ENCODE measurements around the gene C2orf81.
"Not testable (repeated sequence)": the region's sequence is repeated elsewhere in the genome, so short reads cannot be mapped to it uniquely, and the experiment has no call there.

C2orf81 gene

GRCh38 chr2:74423231-74424095 lies 2.0 kb upstream of the C2orf81 start:
- DNase-seq, result no peak

DNA sequence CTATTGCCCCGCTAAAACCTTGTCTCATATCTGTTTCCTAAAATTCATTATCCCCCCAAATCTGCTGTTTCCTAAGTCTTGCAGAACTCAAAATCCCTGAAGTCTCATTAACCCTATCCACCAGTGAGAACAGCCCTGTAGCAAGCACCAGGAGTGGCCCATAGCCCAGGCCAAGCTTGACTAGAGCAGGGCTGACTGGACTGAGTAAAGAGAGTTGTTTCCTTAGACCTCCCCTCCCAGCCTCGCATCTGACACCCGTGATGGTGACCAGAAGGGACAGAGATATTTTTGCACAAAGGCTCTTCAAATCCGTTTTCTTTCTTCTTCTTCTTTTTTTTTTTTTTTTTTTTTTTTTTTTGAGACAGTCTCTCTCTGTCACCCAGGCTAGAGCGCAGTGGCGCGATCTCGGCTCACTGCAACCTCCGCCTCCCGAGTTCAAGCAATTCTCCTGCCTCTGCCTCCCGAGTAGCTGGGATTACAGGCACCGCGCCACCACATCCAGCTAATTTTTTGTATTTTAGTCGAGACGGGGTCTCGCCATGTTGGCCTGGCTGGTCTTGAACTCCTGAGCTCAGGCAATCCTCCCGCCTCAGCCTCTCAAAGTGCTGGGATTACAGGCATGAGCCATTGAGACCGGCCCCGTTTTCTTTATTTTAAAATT lies 846 bp downstream of the C2orf81 start:
- not testable (repeated sequence) for DNase-seq

GRCh38 chr2:74420006-74420405 lies 1.4 kb downstream of the C2orf81 start:
- no peak for DNase-seq

DNA sequence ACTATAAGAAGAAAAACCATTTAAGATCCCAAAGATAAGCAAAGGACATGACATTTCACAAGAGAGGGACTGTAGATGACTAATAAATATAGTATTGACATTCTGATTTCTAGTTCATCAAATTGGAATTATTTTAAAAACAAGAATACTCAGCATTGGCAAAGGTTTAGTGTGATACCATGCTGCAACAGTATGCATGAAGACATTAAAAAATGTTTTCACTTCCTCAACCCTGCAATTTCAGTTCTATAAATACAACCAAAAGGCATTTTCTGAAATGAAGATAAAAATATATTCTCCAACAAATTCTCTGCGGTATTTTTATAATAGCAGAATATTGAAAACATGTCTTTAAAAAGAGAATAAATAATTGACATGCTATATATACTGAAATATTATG lies 2.1 kb downstream of the C2orf81 start:
- no peak for DNase-seq

GRCh38 chr2:74418312-74418711 lies 3.1 kb downstream of the C2orf81 start:
- DNase-seq, result no peak

DNA sequence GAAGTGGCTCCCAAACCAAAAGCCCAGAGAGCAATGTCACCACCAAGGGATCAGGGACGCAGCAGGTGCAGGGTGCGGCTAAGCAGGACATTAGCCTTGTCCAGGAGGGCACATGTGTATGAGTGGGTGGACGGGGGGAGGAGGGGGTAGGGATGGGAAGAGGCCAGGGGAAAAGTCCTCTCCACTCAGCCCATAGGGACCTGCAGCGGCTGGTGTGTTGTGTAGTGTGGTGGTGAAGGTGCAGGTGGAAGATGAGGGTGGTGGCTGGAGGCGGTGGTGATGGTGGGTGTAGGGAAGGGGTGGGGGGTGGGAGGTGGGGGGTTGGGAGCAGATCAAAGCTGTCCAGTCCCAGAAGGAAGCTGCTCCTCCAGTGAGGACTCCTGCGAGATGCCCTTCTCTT lies 3.7 kb downstream of the C2orf81 start:
- DNase-seq, result no peak

DNA sequence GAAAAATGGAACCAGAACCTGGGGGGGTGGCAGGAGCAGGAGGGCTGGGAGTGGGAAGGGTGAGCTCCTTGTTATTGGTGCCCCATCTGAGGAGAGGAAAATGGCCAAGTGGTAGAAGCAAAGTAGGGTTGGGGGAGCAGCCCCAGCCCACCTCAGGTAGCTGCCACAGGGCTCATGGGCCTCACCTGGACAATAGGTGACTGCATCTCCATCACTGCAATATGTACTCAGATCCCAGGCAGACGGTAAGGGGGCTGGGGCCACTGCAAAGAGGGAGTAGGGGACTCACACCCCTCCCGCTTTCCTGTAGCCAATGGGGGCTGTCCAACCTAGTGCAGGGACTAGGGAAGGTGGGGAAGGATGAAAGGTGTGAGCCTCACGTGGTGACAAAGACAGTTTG lies 4.2 kb downstream of the C2orf81 start:
- no peak for DNase-seq

GRCh38 chr2:74416778-74417177 lies 4.6 kb downstream of the C2orf81 start:
- no peak for DNase-seq

DNA sequence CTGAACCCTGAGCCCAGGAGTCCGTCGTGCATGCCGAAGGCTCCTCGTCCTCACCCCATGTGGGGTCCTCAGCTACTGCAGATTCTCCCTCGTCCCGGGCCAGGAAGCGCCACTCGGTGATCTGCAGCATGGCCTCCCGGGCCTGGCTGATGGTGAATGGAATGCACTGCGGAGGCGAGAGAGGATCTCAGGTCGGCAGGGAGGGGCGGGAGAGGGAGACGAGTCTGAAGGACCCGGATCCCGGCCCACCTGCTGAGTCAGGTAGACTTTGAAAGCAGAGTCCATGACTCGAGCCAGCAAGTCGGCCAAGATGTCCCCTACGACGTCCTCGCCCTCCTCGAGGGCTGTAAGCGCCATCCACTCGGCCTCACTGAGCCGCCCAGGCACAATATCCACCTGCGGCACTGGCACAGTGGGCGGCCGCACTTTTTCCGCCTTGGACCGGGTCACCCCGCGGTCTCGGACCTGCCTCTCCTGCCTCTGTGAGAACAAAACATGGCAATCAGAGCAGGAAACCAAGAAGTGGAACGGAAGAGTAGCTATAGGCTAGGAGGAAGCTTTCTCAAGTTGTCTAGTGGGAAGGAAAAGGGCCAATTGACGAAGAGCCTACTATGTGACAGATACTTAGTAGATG lies 5.5 kb downstream of the C2orf81 start:
- DNase-seq, result no peak

DNA sequence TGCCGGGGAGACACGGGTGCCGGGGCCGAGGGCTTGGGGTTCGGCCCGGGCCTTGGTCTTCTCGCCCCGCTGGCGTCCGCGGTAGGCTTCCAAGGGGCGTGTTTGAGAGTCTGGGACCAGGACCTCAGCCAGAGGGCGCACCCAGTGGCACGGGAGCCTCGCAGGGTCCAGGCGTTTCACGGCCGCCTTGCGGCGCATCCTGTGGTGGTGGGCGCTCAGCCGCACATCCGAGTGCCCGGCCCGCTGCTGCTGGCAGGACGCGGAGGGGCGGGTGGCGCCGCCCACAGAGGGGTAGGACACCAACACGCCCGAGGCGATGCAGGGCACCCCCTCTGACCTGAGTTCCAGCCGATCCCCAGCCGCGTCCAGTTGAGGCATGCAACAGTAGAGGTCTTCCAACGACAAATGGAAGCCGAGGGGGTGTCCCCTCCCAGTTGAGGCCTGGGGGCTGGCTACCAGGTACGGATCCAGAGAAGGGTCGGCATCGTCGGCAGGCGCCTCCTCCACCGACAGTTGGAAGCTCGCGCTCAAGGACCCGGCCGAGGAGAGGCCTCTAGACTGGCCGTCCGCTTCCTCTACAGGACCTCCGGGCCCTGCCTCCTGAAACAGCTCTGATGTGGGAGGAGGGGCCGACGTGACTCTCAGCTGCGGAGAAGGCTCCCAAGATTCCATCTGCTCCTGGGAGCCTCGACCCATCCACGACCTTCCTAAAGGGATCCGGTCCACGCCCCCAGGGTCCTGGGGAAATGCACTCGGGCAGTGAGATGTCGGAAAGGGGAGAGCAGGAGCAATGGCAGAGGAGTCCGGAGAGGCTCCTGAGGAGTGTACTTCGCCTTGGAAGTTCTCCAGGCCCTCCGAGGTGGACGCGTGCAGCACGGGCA lies 6.3 kb downstream of the C2orf81 start:
- no peak for DNase-seq

DNA sequence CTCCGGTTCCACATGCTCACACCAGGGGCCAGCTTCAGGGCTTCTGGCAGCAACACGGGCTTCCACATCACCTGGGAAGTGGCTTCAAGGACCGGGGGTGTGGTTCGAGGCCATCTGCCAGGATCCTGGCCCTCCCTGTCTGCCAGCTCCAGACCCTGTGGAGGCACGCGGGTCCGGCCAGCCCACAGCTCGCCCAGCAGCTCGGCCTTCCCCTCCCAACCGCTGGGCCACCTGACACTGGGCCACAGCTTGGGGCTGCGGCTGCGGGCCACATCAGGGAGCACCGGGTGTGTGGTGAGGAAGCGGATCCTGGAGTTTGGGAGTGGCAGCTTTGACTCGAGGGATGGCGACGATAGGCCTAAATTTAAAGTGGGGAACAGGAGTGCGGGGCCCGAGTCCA lies 7.0 kb downstream of the C2orf81 start:
- DNase-seq, result no peak

DNA sequence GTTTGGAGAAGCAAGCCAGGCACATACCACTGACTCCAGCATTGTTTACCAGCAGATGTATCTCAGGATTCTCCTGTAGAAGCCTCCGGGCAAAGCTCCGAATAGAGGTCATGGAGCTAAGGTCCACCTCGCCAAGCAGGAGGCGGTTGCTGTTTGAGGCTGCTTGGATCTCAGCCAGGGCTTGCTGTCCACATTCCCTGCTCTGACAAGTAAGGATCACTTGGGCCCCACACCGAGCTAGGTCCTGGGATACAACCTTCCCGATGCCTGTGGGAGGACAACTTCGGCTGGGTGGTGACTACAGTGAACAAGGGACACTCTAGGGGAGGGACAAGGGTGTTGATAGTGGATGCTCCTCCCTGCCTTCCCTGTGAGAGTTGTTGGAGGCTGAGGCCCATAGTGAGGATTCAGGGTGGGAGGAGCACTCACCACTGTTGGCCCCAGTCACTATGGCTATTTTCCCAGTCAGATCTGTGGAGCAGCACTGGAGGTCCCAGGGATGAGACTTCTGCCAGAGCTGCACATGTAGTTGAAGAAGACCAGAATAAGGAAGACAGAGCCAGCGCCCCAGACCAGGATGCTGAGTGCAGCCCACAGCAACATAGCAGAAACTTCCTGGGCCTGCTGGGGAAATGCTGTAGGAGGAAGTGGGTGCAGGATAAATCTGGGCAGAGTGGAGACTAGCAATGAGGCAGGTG lies 8.3 kb downstream of the C2orf81 start:
- DNase-seq, result no peak

DNA sequence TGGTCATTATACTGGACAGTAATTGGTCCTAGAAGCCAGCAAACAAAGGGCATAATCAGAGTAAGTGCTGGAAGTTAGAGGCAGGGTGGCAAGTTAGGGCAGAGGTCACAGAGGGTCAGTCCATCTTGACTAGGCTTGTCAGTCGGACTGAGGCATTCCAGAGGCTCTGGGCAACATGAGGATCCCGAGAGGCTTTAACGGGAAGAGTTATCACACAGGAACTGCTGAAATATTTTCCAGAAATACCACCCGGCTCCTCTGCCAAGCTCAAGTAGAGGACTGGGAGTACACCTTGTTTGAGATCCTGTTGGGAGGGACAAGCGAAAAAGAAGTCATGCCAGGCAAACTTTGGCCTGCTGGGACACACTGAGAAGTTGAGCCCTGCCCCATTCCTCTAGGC lies 13.7 kb downstream of the C2orf81 start:
- no peak for DNase-seq

DNA sequence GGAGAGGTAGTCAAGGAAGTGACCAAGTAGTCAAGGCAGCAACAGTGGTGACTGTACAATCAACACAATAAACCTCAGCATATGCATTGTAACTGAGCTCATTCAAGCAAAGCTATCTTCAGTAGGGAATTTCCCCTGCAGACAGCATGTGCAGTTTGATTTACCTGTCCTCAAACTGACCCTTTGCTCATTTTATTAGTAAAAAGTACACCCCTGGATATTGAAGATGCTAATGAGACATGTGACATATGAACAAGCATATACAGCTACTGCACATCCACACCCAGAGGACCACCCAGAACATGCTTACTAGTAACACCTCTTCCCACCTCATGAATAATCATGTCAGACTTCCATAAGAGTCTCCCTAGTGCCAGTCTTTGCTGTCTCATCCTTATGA lies 15.4 kb downstream of the C2orf81 start:
- DNase-seq, result no peak

DNA sequence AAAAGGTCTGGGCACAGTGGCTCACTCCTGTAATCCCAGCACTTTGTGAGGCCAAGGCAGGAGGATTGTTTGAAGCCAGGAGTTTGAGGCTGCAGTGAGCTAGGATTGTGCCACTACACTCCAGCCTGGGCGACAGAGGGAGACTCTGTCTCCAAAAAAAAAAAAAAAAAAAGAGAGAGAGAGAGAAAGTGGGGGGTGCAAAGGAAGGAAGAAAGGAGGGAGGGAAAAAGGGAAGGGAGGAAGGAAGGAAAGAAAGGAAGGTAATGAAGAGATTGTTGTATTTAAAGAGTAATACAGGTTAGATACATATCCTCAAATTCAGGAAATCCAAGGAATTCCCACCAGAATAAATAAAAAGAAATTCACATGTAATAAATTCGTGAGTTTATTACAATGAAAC lies 19.5 kb downstream of the C2orf81 start:
- no peak for DNase-seq

GRCh38 chr2:74399785-74400184 lies 21.6 kb downstream of the C2orf81 start:
- peak in 1 of 2 experiments; percentile 23 for DNase-seq

GRCh38 chr2:74396149-74396548 lies 25.3 kb downstream of the C2orf81 start:
- no peak for DNase-seq

DNA sequence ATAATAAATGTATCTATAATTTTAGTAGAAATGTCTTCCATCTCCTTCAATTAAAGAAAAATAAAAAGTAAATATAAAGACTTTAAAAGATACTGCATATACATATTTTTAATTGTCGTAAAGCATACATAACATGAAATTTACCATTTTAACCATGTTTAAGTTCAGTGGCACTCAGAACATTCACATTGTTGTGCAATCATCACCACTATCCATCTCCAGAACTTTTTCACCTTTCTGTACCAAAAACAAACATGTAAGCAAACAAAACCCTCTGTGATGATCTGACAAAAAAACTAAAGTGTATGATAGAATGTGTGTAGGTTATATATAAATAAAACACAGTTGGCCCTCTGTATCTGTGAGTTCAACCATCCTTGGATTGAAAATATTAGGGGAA lies 27.9 kb downstream of the C2orf81 start:
- DNase-seq, result no peak

- no peak for DNase-seq
Observed at GRCh38 chr2:74392449-74392743, 29.0 kb downstream of the C2orf81 start.

GRCh38 chr2:74391580-74392448 lies 29.6 kb downstream of the C2orf81 start:
- peak; percentile 90 to 91 for DNase-seq

GRCh38 chr2:74391209-74391579 lies 30.2 kb downstream of the C2orf81 start:
- DNase-seq, result peak in 1 of 2 experiments; percentile 14

DNA sequence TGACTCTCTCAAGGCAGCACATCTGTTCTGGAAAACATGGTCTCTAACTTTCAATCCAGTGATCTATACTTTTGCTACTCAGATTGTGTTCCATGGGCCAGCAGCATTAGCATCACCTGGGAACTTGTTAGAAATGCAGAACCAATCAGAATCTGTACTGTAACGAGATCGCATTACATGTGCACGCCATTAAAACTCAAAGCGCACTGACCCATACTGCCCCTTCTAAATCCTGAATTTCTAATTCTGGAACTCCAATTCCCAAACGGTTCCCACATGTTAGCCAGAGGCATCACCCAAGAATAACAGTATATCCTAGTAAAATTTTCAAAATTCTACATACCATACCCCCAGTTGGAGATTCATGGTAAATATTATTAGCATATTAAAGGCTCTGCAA lies 30.8 kb downstream of the C2orf81 start:
- DNase-seq, result no peak

Data from NCI-H2081 (cell line).